SK-N-MC (cell line): ENCODE results near the gene SHROOM4.

Experiments
- EZH2 ChIP-seq: fragments of 200-600 bp; sonication (generic); IDR thresholded peaks from one replicate; pipeline ENCODE4 v1.6.1; 2017; ENCODE audit warnings: antibody characterized with exemption
- POLR2AphosphoS5 ChIP-seq: IDR thresholded peaks from 2 replicates; pipeline ENCODE4 v1.6.1; 2012; ENCODE audit warnings: mild to moderate bottlenecking, low read depth, low read length, borderline replicate concordance

- no peak for TF ChIP-seq EZH2
- no peak for TF ChIP-seq POLR2AphosphoS5
Measured at GRCh38 chrX:50814701-50815100, 707 bp upstream of the SHROOM4 start.
